Medulla oblongata (tissue), 1 donor: ENCODE results near the gene ABAT.
A peak's percentile ranks its signal among the peaks of the same experiment; 100 is the strongest.
"Not testable (repeated sequence)": the region's sequence is repeated elsewhere in the genome, so short reads cannot be mapped to it uniquely, and the experiment has no call there.

ENCODE experiments used
- DNase-seq: peaks from one replicate; pipeline ENCODE4 v3.0.0-alpha.2; 2015; ENCODE audit errors: extremely low spot score

Gene ABAT

DNA sequence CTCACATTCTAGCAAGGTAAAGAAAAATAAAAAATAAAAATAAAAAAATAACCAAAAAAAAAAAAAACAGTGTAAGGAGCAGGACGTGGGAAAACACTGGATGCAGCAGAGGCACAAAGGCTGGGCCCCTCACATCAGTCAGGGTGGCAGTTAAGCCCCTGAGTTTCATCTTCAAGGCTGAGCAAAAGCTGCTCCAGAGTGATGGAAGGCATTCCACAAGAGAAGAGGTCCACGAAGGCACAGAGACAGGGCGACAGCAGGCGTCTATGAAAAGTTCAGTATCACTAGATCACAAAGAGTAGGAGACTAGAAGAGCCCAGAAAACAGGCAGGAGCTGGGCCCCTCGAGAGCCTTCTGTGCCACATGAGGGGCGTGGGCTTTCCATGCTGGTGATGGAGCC, 111.0 kb downstream of the ABAT start:
- no peak for DNase-seq

DNA sequence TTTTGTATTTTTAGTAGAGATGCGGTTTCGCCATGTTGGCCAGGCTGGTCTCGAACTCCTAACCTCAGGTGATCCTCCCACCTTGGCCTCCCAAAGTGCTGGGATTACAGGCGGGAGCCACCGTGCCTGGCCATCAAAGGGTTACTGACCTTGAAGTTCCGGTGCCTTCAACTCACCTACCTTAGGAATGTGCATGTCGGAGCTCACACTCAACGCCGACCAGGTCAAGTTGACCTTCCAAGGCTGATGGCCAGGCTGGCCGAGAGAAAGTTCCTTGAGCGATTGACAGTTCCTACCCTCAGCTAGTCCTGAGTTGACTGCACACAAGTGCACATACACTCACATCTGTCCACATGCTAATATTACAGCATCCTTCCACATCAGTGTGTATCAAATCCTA, 111.9 kb downstream of the ABAT start:
- not testable (repeated sequence) for DNase-seq

DNA sequence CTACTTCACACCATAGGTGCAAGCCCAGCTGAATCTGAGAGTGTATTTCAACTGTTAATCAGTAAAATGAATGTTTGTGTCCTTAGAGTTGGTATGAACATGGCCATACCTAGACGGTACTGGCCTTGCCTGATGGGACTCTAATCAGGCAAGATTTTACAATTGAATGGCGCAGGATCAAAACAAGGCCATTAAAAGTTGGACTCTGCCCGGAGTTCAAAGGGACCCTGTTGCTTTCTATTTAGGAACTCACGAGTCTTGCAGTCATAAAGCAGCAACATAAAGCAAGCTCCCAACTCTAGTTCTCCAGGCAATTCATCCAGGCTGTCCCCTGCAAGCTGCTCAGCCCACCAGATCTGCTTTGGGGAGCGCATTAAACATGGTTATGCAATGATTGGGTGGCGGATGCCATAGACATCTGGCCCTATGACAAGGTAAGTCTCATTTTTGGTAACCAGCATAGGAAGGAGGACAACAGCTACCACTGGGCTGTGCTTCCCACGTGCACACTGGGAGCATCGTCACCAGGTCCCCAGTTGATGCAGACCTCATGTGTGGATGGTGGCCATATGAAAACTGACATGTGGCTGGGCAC, 114.3 kb downstream of the ABAT start:
- no peak for DNase-seq

DNA sequence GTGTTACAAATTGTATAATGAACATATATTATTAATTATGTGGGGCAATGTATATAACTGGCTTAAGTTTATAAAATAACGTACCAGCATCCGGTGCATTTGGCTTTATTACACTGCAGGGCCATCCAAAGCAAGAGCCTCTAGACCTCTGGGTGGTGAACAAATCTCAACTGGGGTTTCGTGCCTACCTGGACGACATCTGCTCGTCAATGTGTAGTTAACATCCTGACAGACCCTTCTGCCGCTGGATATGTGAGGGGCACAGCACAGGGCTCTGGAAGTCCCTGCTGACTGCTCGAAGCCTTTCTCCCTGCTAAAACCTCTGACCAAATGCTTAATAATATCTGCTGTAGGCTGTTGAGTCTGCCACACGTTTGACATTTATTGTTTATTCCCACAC, 120.7 kb downstream of the ABAT start:
- DNase-seq: no peak

DNA sequence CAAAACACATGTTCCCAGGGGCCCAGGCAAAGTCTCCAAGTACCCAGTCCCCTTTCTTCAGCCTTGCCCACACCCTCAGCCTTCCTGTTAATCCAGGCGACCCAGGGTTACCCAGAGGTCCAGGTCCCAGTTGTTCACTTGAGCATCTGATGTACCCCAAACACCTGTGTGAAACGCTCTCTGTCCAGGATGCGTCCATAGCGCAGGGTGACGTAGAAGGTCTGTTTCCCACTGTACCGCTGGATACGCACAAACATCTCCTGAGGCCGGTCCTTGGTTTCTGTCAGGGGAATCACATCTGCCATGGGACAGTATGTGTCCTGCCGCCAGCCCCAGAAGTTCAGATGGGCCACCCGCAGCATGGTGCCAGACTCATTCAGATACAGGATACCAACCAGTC, 121.4 kb downstream of the ABAT start:
- DNase-seq: no peak

DNA sequence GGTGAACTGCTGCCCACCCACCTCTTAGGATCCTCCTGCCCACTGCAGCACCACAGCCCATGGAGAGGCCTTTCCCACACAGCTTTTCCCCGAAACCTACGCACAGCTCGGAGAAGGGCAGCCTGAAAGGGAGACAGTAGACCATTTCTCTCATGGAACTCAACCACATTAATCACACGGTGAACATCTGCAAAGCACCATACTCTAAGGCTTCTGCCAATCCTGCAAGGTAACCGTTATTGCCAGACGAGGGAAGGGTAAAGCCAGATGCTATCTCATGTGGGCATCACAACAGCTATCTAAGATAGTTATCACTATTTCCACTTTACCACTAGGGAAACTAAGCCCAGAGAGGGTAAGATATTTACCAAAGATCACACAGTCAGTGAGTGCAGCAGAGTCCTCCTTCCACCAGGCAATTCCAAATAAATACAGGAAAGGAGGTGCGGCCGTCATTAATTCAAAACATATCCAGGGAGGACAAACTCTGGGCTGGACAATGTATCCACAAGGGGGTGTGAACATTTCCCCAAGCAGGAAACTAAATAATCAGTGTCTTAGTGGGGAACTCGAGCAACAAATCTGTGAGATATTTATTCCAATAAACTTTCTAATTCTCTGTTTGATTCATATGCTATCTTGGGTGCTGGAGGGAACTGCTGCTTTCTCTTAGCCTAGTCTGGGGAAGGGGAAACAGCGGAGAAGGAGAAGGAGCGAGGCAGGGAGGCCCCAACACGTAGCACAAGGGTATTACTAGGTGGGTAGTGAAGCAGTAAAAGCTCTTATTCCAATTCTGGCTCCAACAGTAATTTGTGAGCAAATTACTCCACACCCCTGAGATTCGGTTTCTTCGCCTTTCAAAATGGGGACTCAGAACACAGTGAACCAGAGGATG, 122.3 kb downstream of the ABAT start:
- no peak for DNase-seq

DNA sequence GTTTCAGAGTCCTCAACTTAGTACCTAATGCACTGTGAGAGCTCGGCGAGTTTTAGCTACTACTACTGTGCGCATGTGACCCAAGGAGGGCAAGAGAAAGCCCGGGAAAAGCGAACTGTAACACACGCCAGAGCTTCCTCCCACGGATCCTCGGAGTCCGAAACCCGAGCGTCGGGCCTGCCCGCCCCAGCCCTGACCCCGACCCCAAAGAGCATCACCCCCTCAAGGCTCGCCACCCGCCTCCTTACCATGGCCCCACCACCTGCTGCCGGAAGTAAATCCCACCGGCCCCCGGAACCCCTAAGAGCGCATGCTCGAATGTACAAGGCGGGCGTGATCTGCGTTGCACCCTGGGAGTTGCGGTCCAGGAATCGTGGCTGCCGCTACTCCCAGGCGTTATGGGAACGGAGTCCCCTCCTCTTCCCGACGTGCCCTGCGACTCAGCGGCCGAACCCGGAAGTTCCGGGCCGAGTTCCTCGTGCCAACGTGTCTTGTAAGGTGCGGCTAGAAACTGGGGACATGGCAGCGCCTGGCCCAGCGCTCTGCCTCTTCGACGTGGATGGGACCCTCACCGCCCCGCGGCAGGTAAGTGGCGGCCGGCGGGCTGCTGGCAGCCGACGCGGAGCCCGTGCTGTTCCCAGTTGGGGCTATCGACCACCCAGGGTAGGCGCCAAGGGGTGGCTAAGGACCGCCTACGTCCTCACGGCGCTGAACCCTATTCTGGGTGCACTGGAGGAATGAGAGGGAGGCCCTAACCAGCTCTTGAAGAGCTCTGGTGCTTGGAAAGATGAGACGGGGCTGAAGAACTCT, 123.2 kb downstream of the ABAT start, which contains the start of the genes PMM2 and TMEM186:
PMM2 (plus strand) TSS at position 476 of the 810 bp plus-strand sequence; CDS start at position 520, 44 bp downstream.
TMEM186 (minus strand) TSS at position 276 of the 810 bp plus-strand sequence; CDS start at position 251, 25 bp downstream.
- peak; percentile 98 for DNase-seq

DNA sequence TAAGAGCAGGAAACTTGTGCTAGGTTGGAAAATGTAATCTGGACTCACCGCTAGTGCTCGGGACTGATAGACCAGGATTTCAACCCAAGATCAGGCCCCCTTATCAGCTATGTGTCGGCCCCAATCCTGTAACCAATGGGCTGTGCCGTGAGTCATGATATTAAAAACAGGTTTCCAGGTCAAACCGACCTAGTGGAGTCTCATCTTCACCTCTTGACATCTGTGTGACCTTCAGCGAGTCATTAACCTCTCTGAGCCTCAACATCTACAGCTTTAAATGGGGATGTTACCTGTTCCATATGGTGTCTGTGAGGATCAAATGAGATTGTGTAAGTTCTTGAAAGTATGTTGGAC, 123.7 kb downstream of the ABAT start:
- no peak for DNase-seq

DNA sequence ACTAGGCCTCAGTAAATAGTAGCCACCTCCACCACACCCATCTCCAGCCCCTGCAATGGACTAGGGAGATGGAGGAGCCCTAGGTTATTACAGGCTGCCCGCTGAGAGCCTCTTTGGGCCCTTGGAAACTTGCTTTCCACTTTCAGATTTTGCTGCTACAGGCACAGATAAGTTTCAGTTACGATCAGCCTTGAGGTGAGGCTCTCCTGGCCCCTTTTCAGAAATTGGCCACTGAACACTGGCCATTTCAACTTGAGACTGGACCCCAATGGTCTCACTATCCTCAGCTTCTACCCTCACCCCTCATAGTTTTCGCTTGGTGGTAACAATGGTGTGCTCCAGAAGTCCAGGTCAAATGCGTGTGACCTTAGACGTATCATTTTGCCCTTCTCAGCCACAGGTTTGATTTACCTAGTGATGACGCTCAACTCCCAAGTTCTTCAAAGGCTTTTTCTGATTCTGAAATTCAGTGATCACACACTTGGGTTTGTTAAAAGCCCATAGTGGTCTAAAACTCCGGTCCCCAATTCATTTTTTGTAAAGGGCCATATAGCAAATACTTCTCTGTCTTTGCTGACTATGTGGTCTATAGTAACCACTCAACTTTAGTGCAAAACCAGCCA, 124.2 kb downstream of the ABAT start:
- DNase-seq: no peak

DNA sequence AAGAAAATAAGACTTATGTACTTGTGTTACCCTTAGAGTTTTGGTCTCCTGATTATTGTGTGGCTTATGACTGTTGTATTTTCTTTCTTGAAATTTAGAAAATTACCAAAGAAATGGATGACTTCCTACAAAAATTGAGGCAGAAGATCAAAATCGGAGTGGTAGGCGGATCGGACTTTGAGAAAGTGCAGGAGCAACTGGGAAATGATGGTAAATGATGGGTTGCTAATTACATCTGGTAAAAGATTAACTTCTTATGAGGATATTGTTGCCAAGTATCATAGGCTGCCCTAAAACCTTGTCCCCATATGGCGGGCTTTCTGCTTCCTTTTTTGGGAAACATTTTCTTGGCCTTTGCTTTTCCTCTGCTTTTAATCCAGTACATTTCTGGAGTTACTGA, 127.3 kb downstream of the ABAT start:
- DNase-seq: no peak

DNA sequence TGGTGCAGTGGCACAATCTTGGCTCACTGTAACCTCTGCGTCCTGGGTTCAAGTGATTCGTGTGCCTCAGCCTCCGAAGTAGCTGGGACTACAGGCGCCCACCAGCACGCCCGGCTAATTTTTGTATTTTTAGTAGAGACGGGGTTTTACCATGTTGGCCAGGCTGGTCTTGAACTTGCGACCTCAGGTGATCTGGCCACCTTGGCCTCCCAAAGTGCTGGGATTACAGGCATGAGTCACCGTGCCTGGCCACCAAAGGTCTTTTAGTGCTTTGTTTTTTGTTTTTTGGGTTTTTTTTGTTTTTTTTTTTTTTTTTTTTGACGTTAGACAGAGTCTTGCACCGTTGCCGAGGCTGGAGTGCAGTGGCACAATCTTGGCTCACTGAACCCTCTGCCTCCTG, 129.3 kb downstream of the ABAT start:
- not testable (repeated sequence) for DNase-seq

DNA sequence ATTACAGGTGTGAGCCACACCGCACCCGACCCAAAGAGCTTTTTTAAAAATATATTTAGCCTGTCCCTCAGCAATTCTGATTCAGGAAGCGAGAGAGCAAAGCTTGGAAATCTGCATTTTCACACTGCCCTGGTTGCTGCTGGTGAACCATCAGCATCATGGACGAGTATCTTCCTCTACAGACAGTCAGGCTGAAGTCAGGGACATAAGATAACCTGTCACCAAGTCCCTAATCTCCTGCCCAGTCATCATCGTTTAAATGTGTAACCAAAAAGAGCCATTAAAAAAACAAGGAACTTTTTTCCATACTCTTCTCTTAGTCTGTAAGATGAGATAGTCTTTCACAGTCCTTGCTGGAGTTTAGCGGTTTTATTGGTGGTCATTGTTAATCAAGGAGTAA, 129.9 kb downstream of the ABAT start:
- no peak for DNase-seq

DNA sequence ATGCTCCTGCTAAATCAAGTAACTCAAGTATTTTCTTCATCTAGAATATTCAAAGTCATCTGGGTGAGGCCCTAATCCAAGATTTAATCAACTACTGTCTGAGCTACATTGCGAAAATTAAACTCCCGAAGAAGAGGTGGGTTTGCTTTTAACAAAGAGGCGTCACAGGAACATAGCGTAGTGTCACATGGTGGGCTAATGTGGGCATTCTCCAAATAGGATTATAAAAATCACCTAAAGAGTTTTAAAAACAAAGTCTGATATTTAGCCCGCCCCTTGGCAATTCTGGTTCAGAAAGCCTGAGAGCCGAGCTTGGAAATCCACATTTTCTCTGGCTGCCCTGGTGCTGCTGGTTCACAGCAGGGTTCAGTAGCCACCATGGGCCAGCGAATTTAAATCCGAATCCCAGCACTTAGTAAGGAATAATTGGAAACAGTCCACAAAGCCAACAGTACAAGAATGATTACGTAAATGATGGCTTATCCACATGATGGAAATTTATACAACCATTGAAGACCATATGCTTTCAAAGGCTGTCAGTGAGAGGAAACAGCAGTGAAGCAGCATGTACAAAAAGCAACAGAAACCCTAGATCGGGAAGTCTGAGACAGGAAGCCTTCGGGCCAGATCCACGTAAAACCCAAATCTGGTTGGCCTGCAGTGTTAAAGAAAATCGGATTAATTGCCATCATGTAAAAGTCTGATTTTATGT, 132.0 kb downstream of the ABAT start:
- no peak for DNase-seq

DNA sequence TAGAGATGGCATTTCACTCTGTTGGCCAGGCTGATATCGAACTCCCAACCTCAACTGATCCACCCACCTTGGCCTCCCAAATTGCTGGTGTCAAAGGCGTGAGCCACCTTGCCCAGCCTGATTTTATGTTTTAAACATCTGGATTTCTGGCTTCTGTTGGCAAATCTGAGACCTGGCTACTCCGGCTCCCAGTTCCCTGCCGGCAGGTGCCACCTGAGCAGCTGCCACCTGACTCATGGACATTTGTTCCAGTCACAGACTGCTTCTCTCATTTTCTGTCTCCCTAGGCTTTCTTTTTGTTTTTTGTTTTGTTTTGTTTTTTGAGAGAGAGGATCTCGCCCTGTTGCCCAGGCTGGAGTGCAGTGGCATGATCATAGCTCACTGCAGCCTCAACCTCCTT, 132.8 kb downstream of the ABAT start:
- no peak for DNase-seq

DNA sequence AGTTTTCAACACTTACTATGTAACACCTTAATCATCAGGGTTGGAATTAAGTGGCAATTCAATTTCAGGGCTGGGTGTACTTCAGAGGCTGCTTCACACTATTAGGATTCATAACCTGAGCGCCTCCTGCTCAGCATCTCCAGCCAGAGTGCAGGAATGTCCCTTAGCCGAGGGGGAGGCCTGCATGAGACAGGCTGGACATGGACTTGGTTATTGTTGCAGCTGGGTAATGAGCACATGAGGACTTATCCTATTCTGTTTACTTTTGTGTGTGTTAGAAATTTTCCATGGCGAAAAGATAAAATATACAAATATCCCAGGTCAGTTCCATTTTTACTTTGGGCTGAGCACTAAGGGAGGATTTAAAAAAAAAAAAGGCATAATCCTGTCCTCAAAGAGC, 133.6 kb downstream of the ABAT start:
- DNase-seq: no peak

DNA sequence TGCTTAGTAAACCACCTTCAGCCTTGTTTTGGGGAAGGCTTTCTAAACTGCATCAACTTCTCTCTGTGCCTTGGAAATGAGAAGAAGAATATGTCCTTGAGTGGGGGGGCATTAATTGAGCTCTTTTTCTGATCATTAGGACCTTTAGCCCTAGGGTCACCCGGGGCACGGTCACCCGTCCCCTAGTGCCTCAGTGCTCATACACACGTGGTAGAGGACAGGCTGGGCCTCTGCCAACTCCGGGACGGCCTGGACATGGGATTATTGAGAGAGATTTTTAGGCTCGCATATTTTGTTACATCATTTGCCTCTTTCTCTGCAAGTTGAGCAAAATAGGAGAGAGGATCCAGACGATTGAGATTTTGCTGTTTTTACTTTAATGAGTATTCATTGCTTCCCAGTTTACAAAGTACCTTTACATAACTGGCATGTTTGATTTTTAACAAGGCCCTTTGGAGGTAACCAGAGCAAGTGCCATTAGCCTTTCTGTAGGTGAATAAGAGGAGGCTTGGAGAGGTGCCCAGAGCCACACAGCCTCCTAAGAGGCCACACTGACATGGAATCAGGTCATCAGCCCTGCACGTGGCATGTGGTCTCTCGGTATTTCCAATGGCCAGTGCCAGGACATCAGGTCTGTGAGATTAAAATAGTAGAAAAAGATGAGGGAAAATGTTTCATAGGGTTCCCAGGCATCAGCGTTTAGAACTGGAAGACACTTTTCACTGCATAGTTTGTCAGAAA, 134.4 kb downstream of the ABAT start:
- no peak for DNase-seq

DNA sequence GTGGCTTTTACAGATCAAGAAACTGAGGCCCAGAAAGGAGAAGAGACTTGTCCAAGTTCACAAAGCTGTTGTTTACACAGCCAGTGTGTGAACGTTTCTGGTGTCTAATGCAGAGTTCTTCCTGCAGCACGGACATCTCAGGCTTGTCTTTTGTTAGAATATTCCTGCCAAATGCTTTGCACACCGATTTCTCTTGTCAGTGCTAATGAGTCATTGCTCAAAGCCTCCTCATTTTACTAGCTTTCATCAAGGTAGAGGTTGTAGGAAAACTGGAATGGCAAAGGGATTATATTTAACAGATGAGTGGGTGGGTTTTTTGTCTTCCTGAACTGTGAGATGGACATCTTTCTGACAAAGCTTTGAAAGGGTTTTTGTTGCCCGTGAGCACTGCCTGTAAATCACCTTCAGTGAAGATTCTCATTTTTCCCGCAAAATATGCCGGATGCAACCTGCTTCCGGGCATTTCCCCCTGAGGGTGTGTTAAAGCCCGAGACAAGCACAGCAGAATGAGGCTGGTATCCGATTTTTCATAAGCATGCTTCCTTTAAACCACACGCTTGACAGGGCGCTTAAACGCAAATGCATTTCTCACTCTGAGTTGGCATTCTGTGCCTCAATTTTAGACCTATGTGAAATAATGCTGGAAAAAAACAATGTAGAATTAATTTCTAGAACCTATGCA, 137.9 kb downstream of the ABAT start:
- no peak for DNase-seq

DNA sequence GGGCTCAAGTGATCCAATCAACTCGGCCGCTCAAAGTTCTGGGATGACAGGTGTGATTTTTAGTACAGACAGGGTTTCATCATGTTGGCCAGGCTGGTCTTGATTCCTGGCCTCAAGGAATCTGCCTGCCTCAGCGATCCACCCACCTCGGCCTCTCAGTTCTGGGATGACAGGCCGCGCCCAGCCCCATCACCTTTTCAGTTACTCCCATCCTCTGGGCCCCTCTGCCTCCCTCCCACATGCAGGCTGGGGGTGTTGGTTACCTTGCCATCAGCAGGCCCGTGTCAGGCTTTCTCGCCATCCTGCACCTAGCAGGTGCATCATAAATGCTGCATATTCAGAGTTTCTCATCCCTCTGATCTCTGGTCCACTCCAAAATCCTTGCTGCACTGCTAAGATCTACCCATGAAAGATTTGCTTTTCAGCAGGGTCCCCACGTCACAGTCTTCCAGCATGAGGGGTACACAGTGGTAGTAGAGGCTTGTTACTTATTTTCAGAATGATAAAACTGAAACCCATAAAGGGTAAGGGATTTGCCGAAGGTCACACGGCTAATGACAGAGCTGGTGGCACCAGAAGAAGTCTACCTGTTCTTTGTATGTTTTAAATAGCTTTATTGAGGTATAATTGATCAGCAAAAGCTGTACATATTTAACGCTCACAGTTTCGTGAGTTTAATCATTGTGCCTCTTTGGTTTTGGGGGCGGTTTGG, 139.8 kb downstream of the ABAT start:
- no peak for DNase-seq

DNA sequence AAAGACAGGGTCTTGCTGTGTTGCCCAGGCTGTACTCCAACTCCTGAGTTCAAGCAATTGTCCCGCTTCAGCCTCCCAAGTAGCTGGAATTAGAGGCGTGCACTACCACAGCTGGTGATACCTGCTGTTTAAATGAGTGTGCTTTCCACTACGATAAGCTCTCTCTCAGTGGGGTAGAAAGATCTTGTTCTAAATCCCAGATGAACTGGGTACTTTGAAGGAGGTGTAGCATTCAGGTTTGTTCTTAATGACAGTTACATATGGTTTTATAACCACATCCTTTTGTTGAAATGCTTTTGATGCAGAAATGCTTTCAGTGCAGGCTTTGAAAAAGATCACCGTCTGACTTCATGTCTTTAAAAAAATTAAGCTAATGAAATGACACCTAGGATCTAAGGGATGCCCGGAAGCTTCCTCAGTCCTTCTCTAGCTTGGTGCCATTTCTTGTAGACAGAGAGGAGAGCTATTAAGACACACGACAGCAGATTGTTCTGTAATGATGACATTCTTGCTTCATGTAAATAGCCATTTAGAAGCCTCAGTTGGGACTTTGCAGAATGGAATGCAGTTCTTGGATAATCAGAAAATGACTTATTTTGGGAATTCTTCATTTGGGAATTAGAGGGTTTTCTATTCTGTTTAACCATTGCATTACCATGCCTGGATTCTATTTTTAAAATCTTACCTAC, 142.7 kb downstream of the ABAT start:
- no peak for DNase-seq
